Keratinocyte (primary cell): ENCODE results near the gene PGBD1. TPM values are rescaled to one million over a fixed set of nuclear protein-coding genes. Genes with fewer than 3 reads are reported as not detected.

Source experiments
- DNase-seq: peaks from one replicate; pipeline ENCODE4 v3.0.0-alpha.2; 2011; ENCODE audit warnings: low read depth, missing footprints, low spot score
- FAIRE-seq: peaks from 2 replicates; lab custom pipeline; 2011; peaks lifted over from hg19 to GRCh38; lab: Jason Lieb, UNC
- H2AFZ ChIP-seq: 2 replicates; pipeline ENCODE4 v1.6.0; 2012; ENCODE audit warnings: low read length, control low read depth, inconsistent platforms; ENCODE audit not compliant: control insufficient read depth
- H3K27ac ChIP-seq: 2 replicates; pipeline ENCODE4 v1.5.1; 2011; ENCODE audit warnings: low read length; ENCODE audit not compliant: control insufficient read depth, insufficient read depth
- H3K27me3 ChIP-seq: 3 replicates; pipeline ENCODE4 v1.6.0; 2011; ENCODE audit warnings: low read length; ENCODE audit not compliant: control insufficient read depth, insufficient read depth; ENCODE audit errors: extremely low read depth
- H3K36me3 ChIP-seq, 2 experiments: 2 replicates in 1 of 2; 3 replicates in 1 of 2; pipeline ENCODE4 v1.5.1; 2011; ENCODE audit warnings: low read length in 2 of 2, mild to moderate bottlenecking in 1 of 2; ENCODE audit not compliant: control insufficient read depth in 2 of 2, insufficient read depth in 2 of 2; ENCODE audit errors: extremely low read depth in 1 of 2
- H3K4me1 ChIP-seq: 3 replicates; pipeline ENCODE4 v1.5.1; 2011; ENCODE audit warnings: low read length; ENCODE audit not compliant: control insufficient read depth, insufficient read depth; ENCODE audit errors: extremely low read depth
- H3K4me2 ChIP-seq: 3 replicates; pipeline ENCODE4 v1.6.0; 2011; ENCODE audit warnings: low read depth, low read length; ENCODE audit not compliant: control insufficient read depth, insufficient read depth; ENCODE audit errors: extremely low read depth
- H3K4me3 ChIP-seq, 3 experiments: fragments of 200-600 bp in 1 of 3; sonication (generic) in 1 of 3; 2 replicates in 2 of 3; 3 replicates in 1 of 3; pipeline ENCODE4 v1.5.1; 2011 to 2016; ENCODE audit warnings: low read length in 3 of 3, mild to moderate bottlenecking in 3 of 3, control low read depth in 2 of 3, inconsistent platforms in 1 of 3, low read depth in 1 of 3, mixed read lengths in 1 of 3, mixed run types in 1 of 3, moderate library complexity in 1 of 3; ENCODE audit not compliant: control insufficient read depth in 2 of 3, insufficient read depth in 2 of 3; ENCODE audit errors: extremely low read depth in 1 of 3
- H3K79me2 ChIP-seq: 2 replicates; pipeline ENCODE4 v1.6.0; 2012; ENCODE audit warnings: low read length; ENCODE audit not compliant: control insufficient read depth, insufficient read depth
- H3K9ac ChIP-seq: 3 replicates; pipeline ENCODE4 v1.6.0; 2011; ENCODE audit warnings: low read length; ENCODE audit not compliant: control insufficient read depth, insufficient read depth; ENCODE audit errors: extremely low read depth
- H3K9me1 ChIP-seq: 3 replicates; pipeline ENCODE4 v1.6.0; 2011; ENCODE audit warnings: low read length; ENCODE audit not compliant: control insufficient read depth, insufficient read depth; ENCODE audit errors: extremely low read depth
- H3K9me3 ChIP-seq: 2 replicates; pipeline ENCODE4 v1.5.1; 2012; ENCODE audit warnings: low read depth, low read length; ENCODE audit not compliant: control insufficient read depth
- H4K20me1 ChIP-seq: 3 replicates; pipeline ENCODE4 v1.6.0; 2011; ENCODE audit warnings: low read length; ENCODE audit not compliant: control insufficient read depth, insufficient read depth; ENCODE audit errors: extremely low read depth
- EZH2 ChIP-seq: IDR thresholded peaks from one replicate; pipeline ENCODE4 v1.6.1; 2012; ENCODE audit warnings: inconsistent platforms, mild to moderate bottlenecking, low read length, moderate library complexity
- dilution Hi-C: fragments of 300-500 bp; cut with MboI; formaldehyde crosslinking; loops from one replicate; pipeline ENCODE4 v1.7.0; 2020; ENCODE audit warnings: low sequenced_read_pairs; ENCODE audit not compliant: extremely low pct_ligation_motif_present
- polyA plus RNA-seq, 5 experiments: library from polyadenylated mRNA; depleted of rRNA in 3 of 5; stranded (reverse) in 3 of 5; stranded (forward) in 1 of 5; unstranded in 1 of 5; fragments of >200 nt; gene quantifications; 1 replicate in 1 of 5; 2 replicates in 3 of 5; 3 replicates in 1 of 5; pipeline versions ENCODE4 v1.2.1 to v1.2.3, GENCODE V29; 2011 to 2012; ENCODE audit warnings: missing spikeins in 2 of 5, low read depth in 1 of 5, low replicate concordance in 1 of 5
- TF ChIP-seq, protein P1 (sequence below), 3 experiments: IDR thresholded peaks in 1 of 3; conservative IDR thresholded peaks in 1 of 3; optimal IDR thresholded peaks in 1 of 3; 2 replicates in 2 of 3; 3 replicates in 1 of 3; pipeline versions ENCODE3 to v1.5.1; 2011; ENCODE audit warnings: low read length in 3 of 3, mild to moderate bottlenecking in 3 of 3, moderate library complexity in 2 of 3, control low read depth in 1 of 3, inconsistent platforms in 1 of 3; ENCODE audit not compliant: insufficient read depth in 2 of 3; ENCODE audit errors: extremely low read depth in 1 of 3

The PGBD1 gene
- polyA plus RNA-seq, 1 donor (not counting 4 experiments of a cell fraction or from before 2014, with no cell fraction given): 3.1 TPM

DNA sequence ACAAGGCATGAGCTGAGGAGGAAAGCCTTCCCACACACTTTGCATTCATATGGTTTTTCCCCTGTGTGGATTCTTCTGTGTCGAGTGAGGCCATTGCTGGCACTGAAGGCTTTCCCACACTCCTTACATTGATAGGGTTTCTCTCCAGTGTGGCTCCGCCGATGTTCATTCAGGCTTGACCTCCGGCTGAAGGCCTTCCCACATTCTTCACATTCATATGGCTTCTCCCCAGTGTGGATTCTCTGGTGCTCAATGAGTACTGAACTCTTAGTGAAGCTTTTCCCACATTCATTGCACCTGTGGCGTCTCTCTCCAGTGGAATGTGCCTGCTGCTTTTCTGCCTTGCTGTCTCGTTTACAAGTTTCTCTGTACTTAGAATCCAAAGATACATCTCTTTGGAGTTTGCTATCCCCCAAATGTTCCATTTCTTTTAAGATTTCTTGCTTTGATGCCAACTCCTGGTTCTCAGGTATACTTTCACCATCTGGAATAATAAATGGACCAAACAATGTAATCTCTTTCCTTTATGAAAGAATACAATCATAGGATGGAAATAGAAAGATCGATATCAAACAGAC lies 45.1 kb downstream of the PGBD1 start:
- dilution Hi-C loops: no loop called here
- FAIRE-seq: no peak
- peaks cover 3 to 11% of the 10 kb centered on the region in 2 experiments for H3K36me3 ChIP-seq

DNA sequence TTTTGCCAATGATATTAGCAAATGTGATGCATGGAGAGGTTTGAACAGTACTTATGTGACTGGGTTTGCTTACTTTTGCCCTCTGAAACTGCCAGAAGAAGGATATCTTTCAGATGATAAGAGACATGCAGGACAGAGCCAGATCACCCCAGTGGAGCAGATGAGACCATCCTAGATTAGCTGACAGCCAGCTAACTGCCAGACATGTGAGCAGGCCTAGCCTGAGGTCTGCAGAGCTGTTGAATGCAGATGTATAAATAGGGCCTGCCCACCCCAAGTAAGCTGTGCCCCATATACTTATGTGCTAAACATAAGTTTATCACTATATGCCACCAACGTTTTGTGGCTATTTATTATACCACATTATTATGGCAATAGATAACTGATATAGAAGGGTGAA lies 48.7 kb downstream of the PGBD1 start:
- Histone ChIP-seq H3K79me2 (no peaks in the 10 kb centered on the region), H3K9ac (no peak overlapping the region), H3K9me3 (peaks cover 13% of the 10 kb centered on the region), H3K36me3 (peaks cover 3 to 10% of the 10 kb centered on the region in 2 experiments), H3K27ac (no peak overlapping the region), H4K20me1 (no peaks in the 10 kb centered on the region), H3K4me1 (no peaks in the 10 kb centered on the region), H3K4me2 (no peak overlapping the region), H3K27me3 (no peaks in the 10 kb centered on the region), H2AFZ (no peak overlapping the region), H3K4me3 (no peak overlapping the region), H3K9me1 (no peaks in the 10 kb centered on the region)
- no peak for DNase-seq
- dilution Hi-C loops: no loop called here
- TF ChIP-seq, protein P1, sequence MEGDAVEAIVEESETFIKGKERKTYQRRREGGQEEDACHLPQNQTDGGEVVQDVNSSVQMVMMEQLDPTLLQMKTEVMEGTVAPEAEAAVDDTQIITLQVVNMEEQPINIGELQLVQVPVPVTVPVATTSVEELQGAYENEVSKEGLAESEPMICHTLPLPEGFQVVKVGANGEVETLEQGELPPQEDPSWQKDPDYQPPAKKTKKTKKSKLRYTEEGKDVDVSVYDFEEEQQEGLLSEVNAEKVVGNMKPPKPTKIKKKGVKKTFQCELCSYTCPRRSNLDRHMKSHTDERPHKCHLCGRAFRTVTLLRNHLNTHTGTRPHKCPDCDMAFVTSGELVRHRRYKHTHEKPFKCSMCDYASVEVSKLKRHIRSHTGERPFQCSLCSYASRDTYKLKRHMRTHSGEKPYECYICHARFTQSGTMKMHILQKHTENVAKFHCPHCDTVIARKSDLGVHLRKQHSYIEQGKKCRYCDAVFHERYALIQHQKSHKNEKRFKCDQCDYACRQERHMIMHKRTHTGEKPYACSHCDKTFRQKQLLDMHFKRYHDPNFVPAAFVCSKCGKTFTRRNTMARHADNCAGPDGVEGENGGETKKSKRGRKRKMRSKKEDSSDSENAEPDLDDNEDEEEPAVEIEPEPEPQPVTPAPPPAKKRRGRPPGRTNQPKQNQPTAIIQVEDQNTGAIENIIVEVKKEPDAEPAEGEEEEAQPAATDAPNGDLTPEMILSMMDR (optimal IDR thresholded peaks at IDR 0.05 in 1 of 3, IDR thresholded peaks at IDR 0.05 in 1 of 3, conservative IDR thresholded peaks at IDR 0.05 in 1 of 3; ENCODE audit: extremely low read depth in 1 of 3, insufficient read depth in 2 of 3, low read length in 3 of 3): no peak
- no peak for TF ChIP-seq EZH2
- no peak for FAIRE-seq

More for the DNA sequence above, 45.1 kb downstream of the PGBD1 start:
- Histone ChIP-seq H4K20me1 (no peaks in the 10 kb centered on the region), H3K4me3 (no peak overlapping the region), H3K4me1 (no peaks in the 10 kb centered on the region), H3K9ac (no peak overlapping the region), H3K4me2 (no peak overlapping the region), H3K27me3 (no peaks in the 10 kb centered on the region), H2AFZ (no peak overlapping the region), H3K79me2 (no peaks in the 10 kb centered on the region), H3K9me3 (peaks cover 13% of the 10 kb centered on the region), H3K27ac (no peak overlapping the region), H3K9me1 (no peaks in the 10 kb centered on the region)
- no peak for DNase-seq
- TF ChIP-seq, protein P1 (optimal IDR thresholded peaks at IDR 0.05 in 1 of 3, IDR thresholded peaks at IDR 0.05 in 1 of 3, conservative IDR thresholded peaks at IDR 0.05 in 1 of 3; ENCODE audit: extremely low read depth in 1 of 3, insufficient read depth in 2 of 3, low read length in 3 of 3): no peak
- TF ChIP-seq EZH2: no peak
